Body of pancreas (tissue), 4 donors: ENCODE data around the gene SBK3.

Experiments used
- POLR2A ChIP-seq, 3 donors: fragments of 450-650 bp; IDR thresholded peaks; one replicate each; pipeline ENCODE4 v1.6.1; 2016; ENCODE audit warnings: antibody characterized with exemption in 3 of 3, mild to moderate bottlenecking in 2 of 3
- TF ChIP-seq, protein P1 (sequence below), 7 experiments: fragments of 450-650 bp in 4 of 7; fragments of 200-600 bp in 3 of 7; sonication (generic) in 3 of 7; IDR thresholded peaks; one replicate each; pipeline ENCODE4 v1.5.1; 2016 to 2019; ENCODE audit warnings: antibody characterized with exemption in 7 of 7

DNA sequence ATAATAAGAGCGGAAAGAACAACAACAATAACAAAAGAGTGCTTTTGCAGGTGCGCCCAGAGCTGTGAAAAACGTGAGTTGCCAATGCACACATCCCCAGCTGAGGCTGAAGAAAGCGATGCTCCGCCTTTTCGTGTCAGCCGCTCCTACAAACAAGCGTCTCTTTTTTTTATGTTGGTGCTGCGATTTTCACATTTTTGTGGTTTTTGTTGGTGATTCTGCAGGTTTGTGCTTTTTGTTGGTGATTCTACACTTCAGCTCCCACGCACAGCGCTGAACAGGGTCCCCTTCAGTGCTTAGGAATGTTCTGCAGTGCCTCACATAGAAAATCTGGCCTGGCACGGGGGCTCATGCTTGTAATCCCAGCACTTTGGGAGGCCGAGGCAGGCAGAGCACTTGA lies 7.3 kb upstream of the SBK3 start:
- TF ChIP-seq, protein P1, sequence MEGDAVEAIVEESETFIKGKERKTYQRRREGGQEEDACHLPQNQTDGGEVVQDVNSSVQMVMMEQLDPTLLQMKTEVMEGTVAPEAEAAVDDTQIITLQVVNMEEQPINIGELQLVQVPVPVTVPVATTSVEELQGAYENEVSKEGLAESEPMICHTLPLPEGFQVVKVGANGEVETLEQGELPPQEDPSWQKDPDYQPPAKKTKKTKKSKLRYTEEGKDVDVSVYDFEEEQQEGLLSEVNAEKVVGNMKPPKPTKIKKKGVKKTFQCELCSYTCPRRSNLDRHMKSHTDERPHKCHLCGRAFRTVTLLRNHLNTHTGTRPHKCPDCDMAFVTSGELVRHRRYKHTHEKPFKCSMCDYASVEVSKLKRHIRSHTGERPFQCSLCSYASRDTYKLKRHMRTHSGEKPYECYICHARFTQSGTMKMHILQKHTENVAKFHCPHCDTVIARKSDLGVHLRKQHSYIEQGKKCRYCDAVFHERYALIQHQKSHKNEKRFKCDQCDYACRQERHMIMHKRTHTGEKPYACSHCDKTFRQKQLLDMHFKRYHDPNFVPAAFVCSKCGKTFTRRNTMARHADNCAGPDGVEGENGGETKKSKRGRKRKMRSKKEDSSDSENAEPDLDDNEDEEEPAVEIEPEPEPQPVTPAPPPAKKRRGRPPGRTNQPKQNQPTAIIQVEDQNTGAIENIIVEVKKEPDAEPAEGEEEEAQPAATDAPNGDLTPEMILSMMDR (IDR thresholded peaks at IDR 0.05) = no peak
- no peak for TF ChIP-seq POLR2A (IDR thresholded peaks at IDR 0.05)
